GM23338 (cell line): Measurements from ENCODE around the gene RNU7-1. TPM values are rescaled to one million over a fixed set of nuclear protein-coding genes. Genes with fewer than 3 reads are reported as not detected.

Experiments
- ATAC-seq: fragments of 200-7000 bp; cut with Tn5 transposase; 3 replicates; pipeline ENCODE4 v1.9.1; 2020
- DNase-seq: peaks from one replicate; pipeline ENCODE4 v3.0.0-alpha.2; 2015; ENCODE audit warnings: low spot score
- H2AFZ ChIP-seq: fragments of 200-600 bp; sonication (generic); 2 replicates; pipeline ENCODE4 v1.8.0; 2016; ENCODE audit warnings: antibody characterized with exemption, mild to moderate bottlenecking, moderate library complexity
- H3F3A ChIP-seq: fragments of 200-600 bp; sonication (generic); replicated peaks from 2 replicates; pipeline ENCODE4 v1.8.0; 2017; ENCODE audit warnings: antibody characterized with exemption, mixed run types, low read depth
- H3K27ac ChIP-seq: fragments of 200-600 bp; sonication (generic); 2 replicates; pipeline ENCODE4 v1.6.1; 2016; ENCODE audit warnings: low read depth
- H3K27me3 ChIP-seq: fragments of 200-600 bp; sonication (generic); 2 replicates; pipeline ENCODE4 v1.8.0; 2016; ENCODE audit warnings: mild to moderate bottlenecking, mixed run types, moderate library complexity; ENCODE audit not compliant: insufficient read depth
- H3K36me3 ChIP-seq: fragments of 200-600 bp; sonication (generic); 2 replicates; pipeline ENCODE4 v1.8.0; 2016; ENCODE audit warnings: mild to moderate bottlenecking; ENCODE audit not compliant: insufficient read depth
- H3K4me1 ChIP-seq: fragments of 200-600 bp; sonication (generic); 2 replicates; pipeline ENCODE4 v1.8.0; 2016; ENCODE audit warnings: mild to moderate bottlenecking, moderate library complexity; ENCODE audit not compliant: insufficient read depth
- H3K4me2 ChIP-seq: fragments of 200-600 bp; sonication (generic); 2 replicates; pipeline ENCODE4 v1.7.1; 2017; ENCODE audit warnings: mixed run types
- H3K4me3 ChIP-seq: fragments of 200-600 bp; sonication (generic); 2 replicates; pipeline ENCODE4 v1.6.1; 2016; ENCODE audit warnings: mixed run types
- H3K79me2 ChIP-seq: fragments of 200-600 bp; sonication (generic); replicated peaks from 2 replicates; pipeline ENCODE4 v1.8.0; 2017; ENCODE audit warnings: mild to moderate bottlenecking; ENCODE audit not compliant: insufficient read depth
- H3K9me2 ChIP-seq: fragments of 200-600 bp; sonication (generic); 2 replicates; pipeline ENCODE4 v1.8.0; 2017; ENCODE audit not compliant: insufficient read depth
- H4K20me1 ChIP-seq: fragments of 200-600 bp; sonication (generic); replicated peaks from 2 replicates; pipeline ENCODE4 v1.8.0; 2017; ENCODE audit warnings: mild to moderate bottlenecking; ENCODE audit not compliant: insufficient read depth
- H3K27ac Mint-ChIP-seq: 2 replicates; pipeline ENCODE4 v1.8.0; 2020; ENCODE audit warnings: inconsistent platforms, mild to moderate bottlenecking, moderate library complexity, mixed read lengths
- H3K27me3 Mint-ChIP-seq: 3 replicates; pipeline ENCODE4 v1.8.0; 2022; ENCODE audit warnings: low read depth, mild to moderate bottlenecking, moderate library complexity, mixed read lengths, inconsistent platforms; ENCODE audit not compliant: insufficient read depth, poor library complexity
- H3K36me3 Mint-ChIP-seq: 3 replicates; pipeline ENCODE4 v1.8.0; 2021; ENCODE audit warnings: low read depth, mild to moderate bottlenecking, inconsistent platforms, moderate library complexity, mixed read lengths
- H3K4me1 Mint-ChIP-seq: 3 replicates; pipeline ENCODE4 v1.8.0; 2020; ENCODE audit warnings: mild to moderate bottlenecking, inconsistent platforms, mixed read lengths
- H3K4me3 Mint-ChIP-seq: 3 replicates; pipeline ENCODE4 v1.8.0; 2021; ENCODE audit warnings: moderate library complexity, mild to moderate bottlenecking, inconsistent platforms, mixed read lengths
- H3K9me3 Mint-ChIP-seq: 3 replicates; pipeline ENCODE4 v1.8.0; 2020; ENCODE audit warnings: moderate library complexity, mild to moderate bottlenecking, inconsistent platforms, mixed read lengths
- CREB1 ChIP-seq: fragments of 250-450 bp; sonication (Bioruptor Pico); IDR thresholded peaks from 2 replicates; pipeline ENCODE4 v1.5.0; 2020; ENCODE audit warnings: low read depth, mild to moderate bottlenecking, moderate library complexity
- EZH2phosphoT487 ChIP-seq: fragments of 200-600 bp; sonication (generic); IDR thresholded peaks from one replicate; pipeline ENCODE4 v1.8.1; 2018; ENCODE audit warnings: antibody characterized with exemption; ENCODE audit not compliant: unreplicated experiment
- STAT1 ChIP-seq: IDR thresholded peaks from one replicate; pipeline ENCODE4 v1.6.1; 2016; ENCODE audit warnings: antibody characterized with exemption; ENCODE audit not compliant: unreplicated experiment
- ZNF114 ChIP-seq: fragments of 250-450 bp; sonication (Bioruptor Pico); IDR thresholded peaks from 2 replicates; pipeline ENCODE4 v1.5.0; 2020; ENCODE audit warnings: mild to moderate bottlenecking, moderate library complexity
- ZNF331 ChIP-seq: fragments of 250-450 bp; sonication (Bioruptor Pico); IDR thresholded peaks from 2 replicates; pipeline ENCODE4 v1.5.0; 2020; ENCODE audit warnings: low read depth, mild to moderate bottlenecking, moderate library complexity
- polyA plus RNA-seq: library from polyadenylated mRNA; unstranded; fragments of >200 nt; fragmentation: Nextera tagmentation; extraction: Ambion mirVana; gene quantifications from 2 replicates; pipeline ENCODE4 v1.2.1, GENCODE V29; 2016
- total RNA-seq: library from RNA; depleted of rRNA; stranded (reverse); fragments of >200 nt; shearing (Covaris generic); gene quantifications from 2 replicates; pipeline ENCODE4 v1.2.3, GENCODE V29; 2014
- TF ChIP-seq, protein P1 (sequence below), 2 experiments: fragments of 200-600 bp in 1 of 2; sonication (generic) in 1 of 2; conservative IDR thresholded peaks; 2 replicates each; pipeline versions ENCODE4 v1.5.1 to v1.6.1; 2016 to 2017; ENCODE audit warnings: antibody characterized with exemption in 2 of 2, low read depth in 2 of 2, mild to moderate bottlenecking in 2 of 2, moderate library complexity in 1 of 2
- TF ChIP-seq, protein P2 (sequence below): IDR thresholded peaks from one replicate; pipeline ENCODE4 v1.6.1; 2018; ENCODE audit warnings: antibody characterized with exemption; ENCODE audit not compliant: unreplicated experiment
- TF ChIP-seq, protein P3 (sequence below): IDR thresholded peaks from 2 replicates; pipeline ENCODE4 v1.6.1; 2016; ENCODE audit warnings: antibody characterized with exemption

RNU7-1 gene
- total and polyA plus RNA-seq, 2 experiments from 2014 or later = not detected

DNA sequence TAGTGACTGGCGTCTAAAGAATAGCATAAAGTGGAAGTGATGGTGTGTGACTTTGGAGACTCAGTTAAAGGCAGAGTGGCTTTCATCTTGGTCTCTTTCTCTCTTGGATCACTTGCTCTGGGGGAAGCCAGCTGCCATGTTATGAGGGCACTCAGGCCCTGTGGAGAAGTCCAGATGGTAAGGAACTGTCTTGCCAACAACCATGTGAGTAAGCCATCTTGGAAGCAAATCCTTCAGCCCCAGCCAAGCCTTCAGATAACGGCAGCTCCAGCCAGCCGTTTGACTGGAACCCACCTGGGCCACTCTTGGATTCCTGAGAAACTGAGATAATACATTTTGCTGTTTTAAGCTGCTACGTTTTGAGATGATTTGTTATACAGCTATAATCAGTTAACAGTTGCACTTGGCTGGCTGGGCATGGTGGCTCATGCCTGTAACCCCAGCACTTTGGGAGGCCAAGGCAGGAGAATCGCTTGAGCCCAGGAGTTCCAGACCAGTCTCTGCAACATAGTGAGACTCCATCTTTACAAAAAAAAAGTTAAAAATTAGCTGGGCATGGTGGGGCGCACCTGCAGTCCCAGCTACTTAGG is 46.7 kb upstream of the RNU7-1 start:
- H3K4me3 Mint-ChIP-seq = no peak overlapping the region; the same call in 2 of the 3 replicates
- no peak overlapping the region for H3K4me3 ChIP-seq
- no peak overlapping the region for H3K27ac ChIP-seq
- no peak overlapping the region for H3K27ac Mint-ChIP-seq
- no peak overlapping the region for H3K4me2 ChIP-seq
- no peaks in the 10 kb centered on the region; the same call in 1 of the 2 replicates for H3K4me1 ChIP-seq
- no peak for DNase-seq
- H3K4me1 Mint-ChIP-seq = no peaks in the 10 kb centered on the region; the same call in 2 of the 3 replicates
- no peaks in the 10 kb centered on the region for H3K9me2 ChIP-seq
- H3K36me3 Mint-ChIP-seq = no peaks in the 10 kb centered on the region
- no peaks in the 10 kb centered on the region for H3K79me2 ChIP-seq
- ATAC-seq = no peak
- no peak overlapping the region for H2AFZ ChIP-seq
- 0 out of 2 replicates have a peak, but pooled peaks cover 6% of the 10 kb centered on the region for H3F3A ChIP-seq
- H3K36me3 ChIP-seq = no peaks in the 10 kb centered on the region
- no peak for TF ChIP-seq CREB1 (CRISPR knock-in tag)
- TF ChIP-seq, protein P1, sequence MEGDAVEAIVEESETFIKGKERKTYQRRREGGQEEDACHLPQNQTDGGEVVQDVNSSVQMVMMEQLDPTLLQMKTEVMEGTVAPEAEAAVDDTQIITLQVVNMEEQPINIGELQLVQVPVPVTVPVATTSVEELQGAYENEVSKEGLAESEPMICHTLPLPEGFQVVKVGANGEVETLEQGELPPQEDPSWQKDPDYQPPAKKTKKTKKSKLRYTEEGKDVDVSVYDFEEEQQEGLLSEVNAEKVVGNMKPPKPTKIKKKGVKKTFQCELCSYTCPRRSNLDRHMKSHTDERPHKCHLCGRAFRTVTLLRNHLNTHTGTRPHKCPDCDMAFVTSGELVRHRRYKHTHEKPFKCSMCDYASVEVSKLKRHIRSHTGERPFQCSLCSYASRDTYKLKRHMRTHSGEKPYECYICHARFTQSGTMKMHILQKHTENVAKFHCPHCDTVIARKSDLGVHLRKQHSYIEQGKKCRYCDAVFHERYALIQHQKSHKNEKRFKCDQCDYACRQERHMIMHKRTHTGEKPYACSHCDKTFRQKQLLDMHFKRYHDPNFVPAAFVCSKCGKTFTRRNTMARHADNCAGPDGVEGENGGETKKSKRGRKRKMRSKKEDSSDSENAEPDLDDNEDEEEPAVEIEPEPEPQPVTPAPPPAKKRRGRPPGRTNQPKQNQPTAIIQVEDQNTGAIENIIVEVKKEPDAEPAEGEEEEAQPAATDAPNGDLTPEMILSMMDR (conservative IDR thresholded peaks at IDR 0.05; ENCODE audit: low read depth in 2 of 2) = no peak
- H4K20me1 ChIP-seq = no peaks in the 10 kb centered on the region
- peaks cover 11% of the 10 kb centered on the region for H3K27me3 Mint-ChIP-seq
- no peaks in the 10 kb centered on the region for H3K27me3 ChIP-seq
- no peaks in the 10 kb centered on the region; the same call in 2 of the 3 replicates for H3K9me3 Mint-ChIP-seq

DNA sequence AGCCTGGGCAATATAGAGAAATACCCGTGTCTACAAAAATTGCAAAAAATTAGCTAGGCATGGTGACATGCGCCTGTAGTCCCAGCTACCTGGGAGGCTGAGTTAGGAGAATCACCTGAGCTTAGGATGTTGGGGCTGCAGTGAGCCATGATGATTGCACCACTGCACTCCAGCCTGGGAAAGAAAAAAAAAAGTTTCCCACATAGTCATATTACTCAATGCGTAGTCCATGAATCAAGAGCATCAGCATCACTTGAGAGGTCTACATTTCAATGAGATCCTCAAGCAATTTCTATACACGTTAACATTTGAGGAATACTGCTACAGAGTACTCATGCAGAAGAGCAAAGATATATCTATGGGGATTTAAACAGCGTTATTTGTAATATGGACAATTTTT is 44.2 kb upstream of the RNU7-1 start:
- no peak overlapping the region for H3K4me3 ChIP-seq
- DNase-seq (no peak), ATAC-seq (no peak)
- H3K4me2 ChIP-seq = no peak overlapping the region
- Mint-ChIP-seq H3K36me3 (no peaks in the 10 kb centered on the region), H3K27me3 (peaks cover 11% of the 10 kb centered on the region), H3K27ac (no peak overlapping the region), H3K4me3 (no peak overlapping the region), H3K4me1 (no peaks in the 10 kb centered on the region; the same call in 1 of the 3 replicates), H3K9me3 (no peaks in the 10 kb centered on the region)
- H2AFZ ChIP-seq = no peak overlapping the region
- peaks cover 10% of the 10 kb centered on the region for H3K4me1 ChIP-seq
- H3K27me3 ChIP-seq = no peaks in the 10 kb centered on the region
- H3K36me3 ChIP-seq = no peaks in the 10 kb centered on the region
- no peaks in the 10 kb centered on the region for H3K79me2 ChIP-seq
- no peaks in the 10 kb centered on the region for H3F3A ChIP-seq
- no peaks in the 10 kb centered on the region for H3K9me2 ChIP-seq
- H4K20me1 ChIP-seq = no peaks in the 10 kb centered on the region
- H3K27ac ChIP-seq = no peak overlapping the region
- TF ChIP-seq STAT1 = no peak
- no peak for TF ChIP-seq CREB1 (CRISPR knock-in tag)
- TF ChIP-seq EZH2phosphoT487 = no peak
- TF ChIP-seq ZNF331 (CRISPR knock-in tag) = no peak
- TF ChIP-seq, protein P1 (conservative IDR thresholded peaks at IDR 0.05; ENCODE audit: low read depth in 2 of 2) = no peak
- TF ChIP-seq, protein P2, sequence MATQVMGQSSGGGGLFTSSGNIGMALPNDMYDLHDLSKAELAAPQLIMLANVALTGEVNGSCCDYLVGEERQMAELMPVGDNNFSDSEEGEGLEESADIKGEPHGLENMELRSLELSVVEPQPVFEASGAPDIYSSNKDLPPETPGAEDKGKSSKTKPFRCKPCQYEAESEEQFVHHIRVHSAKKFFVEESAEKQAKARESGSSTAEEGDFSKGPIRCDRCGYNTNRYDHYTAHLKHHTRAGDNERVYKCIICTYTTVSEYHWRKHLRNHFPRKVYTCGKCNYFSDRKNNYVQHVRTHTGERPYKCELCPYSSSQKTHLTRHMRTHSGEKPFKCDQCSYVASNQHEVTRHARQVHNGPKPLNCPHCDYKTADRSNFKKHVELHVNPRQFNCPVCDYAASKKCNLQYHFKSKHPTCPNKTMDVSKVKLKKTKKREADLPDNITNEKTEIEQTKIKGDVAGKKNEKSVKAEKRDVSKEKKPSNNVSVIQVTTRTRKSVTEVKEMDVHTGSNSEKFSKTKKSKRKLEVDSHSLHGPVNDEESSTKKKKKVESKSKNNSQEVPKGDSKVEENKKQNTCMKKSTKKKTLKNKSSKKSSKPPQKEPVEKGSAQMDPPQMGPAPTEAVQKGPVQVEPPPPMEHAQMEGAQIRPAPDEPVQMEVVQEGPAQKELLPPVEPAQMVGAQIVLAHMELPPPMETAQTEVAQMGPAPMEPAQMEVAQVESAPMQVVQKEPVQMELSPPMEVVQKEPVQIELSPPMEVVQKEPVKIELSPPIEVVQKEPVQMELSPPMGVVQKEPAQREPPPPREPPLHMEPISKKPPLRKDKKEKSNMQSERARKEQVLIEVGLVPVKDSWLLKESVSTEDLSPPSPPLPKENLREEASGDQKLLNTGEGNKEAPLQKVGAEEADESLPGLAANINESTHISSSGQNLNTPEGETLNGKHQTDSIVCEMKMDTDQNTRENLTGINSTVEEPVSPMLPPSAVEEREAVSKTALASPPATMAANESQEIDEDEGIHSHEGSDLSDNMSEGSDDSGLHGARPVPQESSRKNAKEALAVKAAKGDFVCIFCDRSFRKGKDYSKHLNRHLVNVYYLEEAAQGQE = no peak
- TF ChIP-seq, protein P3, sequence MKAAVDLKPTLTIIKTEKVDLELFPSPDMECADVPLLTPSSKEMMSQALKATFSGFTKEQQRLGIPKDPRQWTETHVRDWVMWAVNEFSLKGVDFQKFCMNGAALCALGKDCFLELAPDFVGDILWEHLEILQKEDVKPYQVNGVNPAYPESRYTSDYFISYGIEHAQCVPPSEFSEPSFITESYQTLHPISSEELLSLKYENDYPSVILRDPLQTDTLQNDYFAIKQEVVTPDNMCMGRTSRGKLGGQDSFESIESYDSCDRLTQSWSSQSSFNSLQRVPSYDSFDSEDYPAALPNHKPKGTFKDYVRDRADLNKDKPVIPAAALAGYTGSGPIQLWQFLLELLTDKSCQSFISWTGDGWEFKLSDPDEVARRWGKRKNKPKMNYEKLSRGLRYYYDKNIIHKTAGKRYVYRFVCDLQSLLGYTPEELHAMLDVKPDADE = no peak
- no peak for TF ChIP-seq ZNF114 (CRISPR knock-in tag)
